Hematopoietic multipotent progenitor cell treated with erythropoietin and hydrocortisone succinate and interleukin-3 and kit ligand, for 6 days (in vitro differentiated cells): ENCODE results near the gene RGSL1.
"Not testable (repeated sequence)": the region's sequence is repeated elsewhere in the genome, so short reads cannot be mapped to it uniquely, and the experiment has no call there.

Source experiments
- DNase-seq: peaks from one replicate; pipeline ENCODE4 v3.0.0-alpha.2; 2015

Gene RGSL1

DNA sequence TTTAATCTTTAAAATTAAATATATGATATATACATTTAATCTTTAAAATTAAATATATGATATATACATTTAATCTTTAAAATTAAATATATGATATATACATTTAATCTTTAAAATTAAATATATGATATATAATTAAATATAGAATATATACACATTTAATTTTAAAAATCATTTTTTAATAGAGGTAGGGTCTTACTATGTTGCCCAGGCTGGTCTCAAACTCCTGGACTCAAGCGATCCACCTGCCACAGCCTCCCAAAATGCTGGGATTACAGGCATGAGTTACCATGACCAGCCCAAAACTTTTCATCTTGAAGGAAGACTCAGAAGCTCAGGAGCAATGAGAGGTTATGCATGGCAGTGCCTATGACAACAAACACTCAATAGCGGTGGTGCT lies 2.8 kb upstream of the RGSL1 start:
- not testable (repeated sequence) for DNase-seq

DNA sequence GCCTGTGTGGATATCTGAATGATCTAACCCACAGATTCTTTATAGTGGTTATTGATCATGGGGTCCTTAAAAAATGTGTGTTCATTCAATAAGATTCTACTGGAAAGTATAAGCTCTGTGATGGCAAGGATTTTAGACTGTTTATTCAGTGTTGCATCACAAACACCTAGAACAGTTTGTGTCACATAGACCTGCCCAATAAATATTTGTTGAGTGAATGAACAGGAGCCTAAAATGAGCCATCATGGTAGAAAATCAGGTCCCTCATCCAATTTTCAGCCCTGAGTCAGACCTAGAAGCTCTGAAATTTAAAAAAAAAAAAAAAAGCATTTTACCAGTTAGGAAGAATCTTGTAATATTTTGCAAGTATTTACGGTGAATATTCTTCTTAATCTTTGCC lies 2.3 kb upstream of the RGSL1 start:
- DNase-seq = no peak

DNA sequence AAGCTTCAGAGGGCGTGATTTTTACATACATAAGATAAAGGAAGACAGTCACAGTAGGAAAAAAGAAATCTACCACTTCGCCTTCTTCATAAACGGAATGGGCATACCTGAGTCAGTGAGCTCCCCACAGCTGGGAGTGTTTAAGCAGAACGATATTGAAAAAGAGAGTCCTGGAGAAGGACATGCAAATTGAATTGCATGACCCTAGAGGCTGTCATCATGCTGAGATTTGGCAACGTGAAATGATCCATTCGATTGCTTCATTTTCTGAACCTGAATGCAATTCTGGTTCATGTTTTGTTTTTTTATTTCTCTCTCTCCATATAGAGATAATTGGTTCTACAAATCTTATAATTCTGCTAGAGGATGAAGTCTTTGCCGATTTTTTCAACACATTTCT lies 3.7 kb downstream of the RGSL1 start:
- DNase-seq = no peak

DNA sequence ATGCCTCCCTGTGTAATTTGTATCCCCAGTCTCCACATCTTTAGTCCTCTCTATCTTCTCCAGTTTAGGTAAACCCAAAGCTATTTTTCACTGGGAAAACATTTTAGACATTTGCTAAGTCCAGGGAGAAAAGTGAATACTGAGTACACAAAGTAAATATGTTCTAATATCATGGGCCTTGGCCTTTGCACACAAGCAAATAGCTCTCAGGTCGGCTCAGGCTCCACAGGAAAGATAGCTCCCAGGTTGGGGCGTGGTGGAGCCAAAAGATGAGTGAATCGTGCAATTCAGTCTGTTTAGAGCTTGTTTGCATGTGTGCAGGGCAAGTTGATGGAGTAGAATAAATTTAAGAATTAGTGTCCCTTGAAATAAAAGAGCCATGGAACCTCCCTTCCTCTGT lies 7.9 kb downstream of the RGSL1 start:
- DNase-seq = no peak

DNA sequence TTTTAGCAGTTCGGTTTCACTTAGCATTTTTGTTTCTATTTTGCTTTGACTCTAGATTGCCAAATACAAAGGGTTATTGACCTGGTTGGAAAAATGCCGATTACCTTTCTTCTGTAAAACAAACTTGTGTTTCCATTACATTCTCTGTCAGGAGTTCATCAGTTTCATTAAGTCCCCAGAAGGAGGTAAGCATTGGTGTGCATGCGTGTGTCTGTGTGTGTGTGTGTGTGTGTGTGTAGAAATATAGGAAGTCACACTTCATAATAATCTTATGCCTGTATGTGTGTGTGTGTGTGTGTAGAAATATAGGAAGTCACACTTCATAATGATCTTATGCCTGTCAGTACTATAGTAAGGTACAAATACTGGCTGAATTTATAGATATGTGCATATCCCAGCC lies 10.0 kb downstream of the RGSL1 start:
- peak; percentile 21 for DNase-seq

DNA sequence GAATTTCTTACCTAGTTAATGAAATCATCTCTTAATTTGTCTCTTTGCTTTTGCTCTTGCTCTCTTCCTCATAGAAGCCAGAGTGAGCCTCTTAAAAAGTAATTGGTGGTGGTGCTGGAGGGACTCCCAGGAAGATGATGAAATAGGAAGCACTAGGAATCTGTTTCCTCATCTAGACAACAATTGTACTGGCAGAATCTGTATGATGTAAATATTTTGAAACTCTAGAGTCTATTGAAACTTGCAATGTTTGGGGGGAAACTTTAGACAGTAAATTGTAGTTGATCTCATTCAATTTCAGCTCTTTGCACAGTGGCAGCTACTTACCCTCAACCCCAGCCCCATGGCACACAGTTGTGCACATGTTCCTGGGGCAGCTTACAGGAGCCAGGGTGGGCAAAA lies 10.6 kb downstream of the RGSL1 start:
- peak; percentile 33 for DNase-seq

DNA sequence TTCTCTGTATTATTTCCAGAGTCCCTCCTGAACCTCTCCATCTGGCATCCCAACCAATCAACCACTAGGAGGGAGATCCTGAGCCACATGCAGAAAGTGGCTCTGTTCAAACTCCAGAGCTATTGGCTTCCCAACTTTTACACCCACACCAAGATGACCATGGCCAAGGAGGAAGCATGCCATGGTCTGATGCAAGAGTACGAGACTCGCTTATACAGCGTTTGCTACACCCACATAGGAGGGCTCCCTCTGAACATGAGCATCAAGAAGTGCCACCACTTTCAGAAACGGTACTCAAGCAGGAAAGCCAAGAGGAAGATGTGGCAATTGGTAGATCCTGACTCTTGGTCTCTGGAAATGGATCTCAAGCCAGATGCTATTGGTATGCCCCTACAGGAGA lies 23.6 kb downstream of the RGSL1 start:
- no peak for DNase-seq

DNA sequence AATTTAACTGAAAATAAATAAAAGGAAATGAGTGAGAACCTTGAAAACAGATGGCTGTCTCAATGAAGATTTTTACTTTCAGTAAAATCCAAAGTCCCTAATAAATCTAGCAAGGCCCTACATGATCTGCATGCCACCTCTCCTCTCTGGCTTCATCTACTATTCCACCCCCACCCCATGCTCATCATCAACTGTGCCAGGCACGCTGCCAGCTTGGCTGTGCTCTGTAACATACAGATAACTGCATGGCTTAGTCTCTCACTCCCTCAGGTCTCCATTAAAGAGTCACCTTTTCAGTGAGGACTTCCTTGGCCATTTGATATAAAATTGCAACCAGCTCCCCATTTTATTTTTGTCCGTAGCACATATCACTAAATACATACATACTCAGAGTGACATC lies 26.7 kb downstream of the RGSL1 start:
- peak; percentile 91 for DNase-seq

DNA sequence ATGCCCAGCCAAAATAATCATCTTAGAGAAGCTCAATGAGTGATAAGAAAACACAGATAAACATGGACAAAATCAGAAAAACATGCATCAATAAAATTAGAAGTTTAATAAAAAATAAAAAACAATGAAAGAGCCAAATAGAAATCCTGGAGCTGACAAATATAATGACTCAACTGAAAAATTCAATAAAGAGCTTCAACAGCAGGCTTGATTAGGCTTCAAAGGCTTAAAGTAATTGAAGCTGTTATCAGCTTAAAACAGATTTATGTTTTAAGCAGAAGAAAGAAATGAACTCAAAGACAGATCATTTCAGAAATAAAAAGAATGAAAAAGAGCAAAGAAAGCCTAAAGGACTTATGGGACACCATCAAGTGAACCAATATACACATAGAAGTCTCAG lies 28.3 kb downstream of the RGSL1 start:
- DNase-seq = peak; percentile 26

DNA sequence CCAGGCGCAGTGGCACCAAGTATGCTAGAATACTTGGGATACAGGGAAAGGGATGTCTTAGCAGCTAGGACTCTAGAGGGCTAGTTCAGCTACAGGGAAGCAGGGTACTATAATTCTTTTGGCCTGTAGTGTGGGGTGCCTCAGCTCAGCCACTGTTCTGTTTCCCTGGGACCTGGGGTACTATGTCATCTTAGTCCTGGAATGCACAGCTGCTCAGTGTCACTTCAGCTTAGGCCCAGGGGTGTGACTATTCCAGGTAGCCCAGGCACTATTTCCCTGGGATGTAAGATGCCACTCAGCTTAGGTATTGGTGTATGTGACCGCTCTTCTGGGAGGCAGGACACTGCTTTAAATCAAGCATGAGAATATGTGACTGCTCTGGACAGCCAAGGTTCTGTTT lies 34.1 kb downstream of the RGSL1 start:
- DNase-seq = no peak

DNA sequence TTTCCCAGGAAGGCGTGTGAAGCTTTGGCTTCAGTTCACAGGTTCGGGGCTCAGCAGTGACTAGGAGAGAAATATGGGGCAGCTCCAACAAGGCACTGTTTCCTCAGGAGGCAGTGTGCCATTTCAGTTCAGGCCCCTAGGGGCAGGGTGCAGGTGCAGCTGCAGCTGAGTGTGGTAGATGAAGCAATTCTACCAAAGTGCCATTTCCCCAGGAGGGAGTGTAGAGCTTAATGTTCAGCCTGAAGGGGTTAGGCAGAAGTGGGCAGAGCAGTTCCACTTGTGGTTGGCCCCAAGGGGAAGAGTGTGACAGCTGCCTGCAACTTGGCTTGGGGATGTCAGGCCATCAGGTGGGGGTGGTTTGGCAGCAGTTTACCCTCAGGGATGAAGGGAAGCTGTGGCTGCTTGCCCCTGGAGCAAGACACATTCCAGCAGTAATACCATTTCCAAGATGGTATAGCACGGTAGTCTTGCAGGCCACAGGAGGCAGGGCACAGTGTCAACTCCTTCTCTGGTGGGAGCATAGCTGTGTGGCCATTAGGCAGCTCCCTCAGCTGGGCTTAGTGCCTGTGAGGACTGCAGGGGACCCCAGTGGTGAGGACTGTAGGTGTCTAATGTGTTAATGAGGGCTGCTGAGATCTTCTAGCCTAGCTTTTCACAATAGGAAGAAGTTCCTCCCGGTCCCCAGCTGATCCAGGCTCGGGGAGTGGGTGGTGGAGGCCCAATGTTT lies 34.7 kb downstream of the RGSL1 start:
- peak; percentile 81 for DNase-seq

DNA sequence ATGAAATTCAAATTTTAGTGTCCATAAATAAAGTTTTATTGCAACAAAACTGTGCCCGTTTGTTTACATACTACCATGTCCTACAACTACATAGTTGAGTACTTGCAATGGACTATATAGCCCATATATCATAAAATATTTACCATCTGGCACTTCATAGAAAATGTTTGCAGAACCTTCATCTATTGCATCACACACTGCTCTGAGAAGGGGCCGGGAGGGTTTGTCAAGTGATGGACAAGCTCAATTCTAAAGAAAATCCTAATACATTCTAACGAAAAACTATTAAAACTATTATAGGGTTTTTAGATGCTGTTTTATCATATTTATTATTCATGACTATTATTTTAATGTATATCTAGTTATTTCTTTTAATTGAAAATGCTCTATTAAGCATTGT lies 35.9 kb downstream of the RGSL1 start:
- peak; percentile 6 for DNase-seq

DNA sequence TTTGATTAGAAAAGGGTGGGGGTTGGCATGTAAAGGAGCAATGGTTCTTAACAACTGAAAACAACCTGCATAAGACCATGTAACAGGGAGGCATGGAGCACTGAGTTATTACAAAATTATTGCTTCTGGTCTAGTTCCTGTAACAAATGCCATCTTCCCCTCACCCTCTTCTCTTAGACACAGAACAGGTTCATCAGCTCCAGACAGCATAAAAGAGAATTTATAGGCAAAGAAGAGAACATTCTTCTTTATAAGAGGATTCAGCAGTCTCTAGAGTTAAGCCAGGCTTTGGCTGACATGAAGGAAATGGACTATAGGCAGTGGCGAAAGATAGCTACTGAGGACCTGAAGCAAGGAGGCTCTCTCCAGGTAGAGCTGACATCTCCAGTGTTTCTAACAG lies 38.9 kb downstream of the RGSL1 start:
- DNase-seq = no peak

DNA sequence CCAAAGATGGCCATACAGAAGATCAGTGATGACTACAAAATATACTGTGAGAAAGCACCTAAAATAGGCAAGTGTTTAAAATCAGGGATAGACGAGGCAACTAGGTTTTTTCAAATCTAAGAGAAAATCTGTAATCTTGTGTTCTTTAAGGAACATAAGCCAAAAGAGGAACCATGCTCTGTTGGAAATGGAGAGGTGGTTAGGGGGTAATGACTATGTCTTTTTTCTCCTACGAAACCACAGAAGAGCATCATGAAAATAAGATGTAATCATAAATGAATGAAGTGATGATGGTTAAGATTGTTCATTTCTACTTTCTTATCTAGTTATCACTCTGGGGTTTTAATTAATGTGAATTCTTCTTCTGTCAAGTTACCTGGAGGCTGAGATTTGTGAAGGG lies 43.1 kb downstream of the RGSL1 start:
- peak; percentile 63 for DNase-seq

DNA sequence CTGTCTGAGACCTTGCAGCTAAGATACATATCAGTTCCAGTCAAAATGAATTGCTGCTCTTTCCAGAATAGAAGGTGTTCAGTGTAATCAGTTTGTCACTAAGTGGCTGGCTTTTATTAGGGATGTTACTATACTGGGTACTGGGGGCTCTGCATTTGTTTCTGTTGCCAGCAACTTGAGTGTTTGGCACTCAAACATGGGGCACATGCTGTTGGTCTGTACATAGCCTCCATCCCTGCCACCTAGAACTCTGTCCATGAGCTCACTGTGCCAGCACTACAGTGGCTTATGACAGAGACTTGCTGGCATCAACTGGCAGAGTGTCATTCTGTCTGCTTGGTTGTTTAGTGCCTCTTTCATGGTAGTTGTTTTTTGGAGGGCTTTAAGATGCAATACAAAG lies 45.1 kb downstream of the RGSL1 start:
- no peak for DNase-seq

DNA sequence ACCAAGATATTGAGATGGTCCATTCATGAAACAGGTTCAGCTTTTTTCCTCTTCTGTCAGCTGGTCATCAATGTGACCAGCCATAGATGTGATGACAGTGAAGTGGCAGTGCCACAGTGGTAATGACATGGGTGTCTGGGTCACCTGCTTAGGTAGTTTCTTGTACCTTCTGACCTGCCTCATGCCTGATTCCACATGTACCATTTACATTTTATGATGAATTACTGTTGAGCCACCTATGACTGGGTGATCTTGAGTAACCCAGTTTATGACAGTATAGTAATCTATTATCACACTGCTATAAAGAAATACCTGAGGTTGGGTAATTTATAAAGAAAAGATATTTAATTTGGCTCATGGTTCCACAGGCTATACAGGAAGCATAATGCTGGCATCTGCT lies 45.7 kb downstream of the RGSL1 start:
- DNase-seq = no peak

DNA sequence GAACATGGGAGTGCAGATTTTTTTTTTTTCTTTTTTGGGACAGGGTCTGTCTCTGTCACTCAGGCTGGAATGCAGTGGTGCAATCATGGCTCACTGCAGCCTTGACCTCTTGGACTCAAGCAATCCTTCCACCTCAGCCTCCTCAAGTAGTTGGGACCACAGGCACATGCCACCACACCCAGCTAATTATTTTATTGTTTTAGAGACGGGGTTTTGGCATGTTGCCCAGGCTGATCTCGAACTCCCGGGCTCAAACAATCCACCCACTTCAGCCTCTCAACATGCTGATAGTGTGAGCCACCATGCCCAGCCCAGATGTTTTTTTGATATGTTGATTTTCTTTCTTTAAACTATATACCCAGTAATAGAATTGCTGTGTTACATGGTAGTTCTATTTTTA lies 57.7 kb downstream of the RGSL1 start:
- DNase-seq = peak; percentile 81

DNA sequence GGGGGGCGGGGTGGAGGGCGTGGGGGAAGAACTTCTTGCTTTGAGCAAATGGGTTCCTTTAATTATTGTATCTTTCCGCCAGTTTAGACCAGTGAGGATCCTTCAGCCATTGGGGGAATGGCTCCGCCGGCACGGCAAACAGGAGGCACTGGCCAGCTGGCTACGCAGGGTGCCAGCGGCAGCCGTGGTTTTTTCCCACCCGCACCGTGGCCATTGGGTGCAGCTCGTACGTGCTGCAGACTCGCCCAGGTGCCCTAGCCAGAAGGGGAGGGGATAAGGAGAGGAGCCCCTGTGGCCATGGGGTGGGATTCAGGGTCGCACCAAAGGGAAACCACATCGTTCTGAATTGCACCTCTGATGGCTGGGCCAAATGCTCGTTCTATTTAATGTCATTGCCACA lies 65.6 kb downstream of the RGSL1 start:
- no peak for DNase-seq

DNA sequence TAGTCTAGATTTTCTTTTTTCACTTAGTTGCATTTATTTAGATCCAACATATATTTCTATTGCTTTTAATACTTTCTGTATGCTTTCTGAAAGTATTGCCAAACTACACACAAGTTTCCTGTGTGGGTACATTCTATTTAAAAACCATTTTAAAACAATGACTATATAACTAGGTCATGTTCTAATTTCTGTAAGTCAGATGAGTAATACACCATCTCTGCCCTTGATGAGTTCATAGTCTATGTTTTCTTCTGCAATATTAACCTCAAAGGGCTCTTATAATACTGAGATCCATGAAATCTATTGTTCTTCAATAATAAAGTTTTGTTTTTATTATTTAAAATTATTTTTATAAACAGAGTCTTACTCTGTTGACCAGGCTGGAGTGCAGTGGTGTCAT lies 70.8 kb downstream of the RGSL1 start:
- no peak for DNase-seq

DNA sequence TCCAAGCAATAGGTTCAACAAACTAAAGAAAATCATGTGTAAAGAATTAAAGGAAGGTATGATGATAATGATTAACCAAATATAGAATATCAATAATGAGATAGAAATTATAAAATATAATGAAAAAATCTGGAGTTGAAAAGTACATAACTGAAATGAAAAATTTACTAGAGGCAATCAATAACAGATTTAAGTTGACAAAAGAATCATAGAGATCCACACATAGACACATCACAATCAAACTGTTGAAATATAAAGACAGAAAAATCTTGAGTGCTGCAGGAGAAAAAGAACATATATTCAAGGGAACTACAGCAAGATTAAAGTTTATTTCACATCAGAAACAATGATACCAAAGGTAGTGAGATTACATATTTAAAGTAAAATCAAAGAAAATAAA lies 75.4 kb downstream of the RGSL1 start:
- DNase-seq = no peak

DNA sequence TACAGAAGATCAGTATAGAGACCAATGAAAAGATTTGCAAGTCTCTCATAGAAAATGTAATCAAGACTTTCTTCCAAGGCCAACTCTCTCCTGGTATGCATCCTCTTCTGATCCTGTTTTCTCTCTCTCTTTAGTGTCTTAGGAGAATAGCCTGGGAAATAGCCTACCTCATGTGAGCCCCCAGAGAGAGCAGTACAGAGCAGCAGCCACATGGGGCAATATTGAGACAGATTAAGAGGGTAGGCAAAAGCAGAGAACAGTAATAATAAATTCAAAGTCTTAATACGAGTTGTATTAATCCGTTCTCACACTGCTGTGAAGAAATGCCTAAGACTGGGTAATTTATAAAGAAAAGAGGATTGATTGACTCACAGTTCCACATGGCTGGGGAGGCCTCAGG lies 77.7 kb downstream of the RGSL1 start:
- DNase-seq = no peak

DNA sequence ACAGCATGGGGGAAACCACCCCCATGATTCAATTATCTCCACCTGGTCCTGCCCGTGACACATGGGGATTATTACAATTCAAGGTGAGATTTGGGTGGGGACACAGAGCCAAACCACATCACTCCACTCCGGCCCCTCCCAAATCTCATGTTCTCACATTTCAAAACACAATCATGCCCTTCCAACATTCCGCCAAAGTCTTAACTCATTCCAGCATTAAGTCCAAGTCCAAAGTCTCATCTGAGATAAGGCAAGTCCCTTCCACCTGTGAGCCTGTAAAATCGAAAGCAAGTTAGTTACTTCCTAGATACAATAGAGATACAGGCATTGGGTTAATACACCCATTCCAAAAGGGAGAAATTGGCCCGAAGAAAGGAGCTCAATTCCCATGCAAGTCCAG lies 78.3 kb downstream of the RGSL1 start:
- not testable (repeated sequence) for DNase-seq

DNA sequence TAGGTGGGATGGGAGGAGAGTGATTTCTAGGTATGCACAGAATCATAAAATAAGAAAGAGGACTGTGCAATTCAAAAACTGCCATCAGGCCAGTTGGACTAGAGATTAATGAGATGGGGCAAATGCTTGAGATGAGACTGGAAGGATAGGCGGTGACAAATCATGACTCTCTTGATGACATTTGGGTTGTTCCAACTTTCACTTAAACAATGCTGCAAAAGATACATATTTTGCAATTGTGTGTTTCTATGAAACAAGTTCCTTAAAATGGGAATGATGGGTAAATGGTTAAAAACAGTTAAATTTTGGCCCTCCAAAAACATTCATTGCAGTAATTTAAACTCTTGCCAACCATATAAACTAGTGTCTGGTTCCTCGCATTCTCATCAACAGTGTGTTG lies 84.0 kb downstream of the RGSL1 start:
- DNase-seq = no peak

DNA sequence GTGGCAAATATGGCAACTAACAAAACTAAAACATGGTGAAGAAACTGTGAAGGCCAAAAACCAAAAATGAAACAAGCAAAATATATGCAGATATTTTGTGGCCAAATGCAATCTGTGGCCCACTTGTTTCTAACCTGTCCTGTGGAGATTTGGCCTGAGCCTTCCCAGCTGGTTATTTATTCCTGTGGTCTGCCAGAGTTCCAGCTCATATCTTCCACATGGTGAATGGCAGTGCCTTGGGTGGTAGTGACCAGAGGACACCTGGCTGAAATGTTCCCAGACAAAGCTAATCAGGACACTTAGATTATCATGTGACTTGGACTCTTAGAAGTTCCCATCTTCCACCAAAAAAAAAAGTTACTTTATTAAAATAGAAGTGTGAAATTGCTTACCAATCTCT lies 99.4 kb downstream of the RGSL1 start:
- DNase-seq = no peak

DNA sequence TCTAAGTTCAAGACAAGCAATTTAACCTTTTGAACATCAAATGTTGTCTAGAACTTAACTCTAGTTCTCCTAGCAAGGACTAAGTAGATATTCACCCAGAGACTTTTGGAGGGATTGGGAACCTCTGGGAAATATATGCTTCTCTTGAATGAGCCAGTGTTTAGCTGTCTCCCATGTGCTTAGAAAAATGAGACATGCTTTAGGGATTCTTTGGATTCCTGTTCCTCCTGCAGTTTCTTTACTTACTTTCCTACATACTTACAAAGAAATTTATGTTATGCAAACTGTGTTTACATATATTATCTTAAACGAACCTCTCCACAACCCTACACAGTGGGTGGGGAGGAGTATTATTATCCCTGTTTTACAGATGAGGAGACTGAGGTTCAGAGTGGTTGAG lies 99.9 kb downstream of the RGSL1 start:
- DNase-seq = no peak

DNA sequence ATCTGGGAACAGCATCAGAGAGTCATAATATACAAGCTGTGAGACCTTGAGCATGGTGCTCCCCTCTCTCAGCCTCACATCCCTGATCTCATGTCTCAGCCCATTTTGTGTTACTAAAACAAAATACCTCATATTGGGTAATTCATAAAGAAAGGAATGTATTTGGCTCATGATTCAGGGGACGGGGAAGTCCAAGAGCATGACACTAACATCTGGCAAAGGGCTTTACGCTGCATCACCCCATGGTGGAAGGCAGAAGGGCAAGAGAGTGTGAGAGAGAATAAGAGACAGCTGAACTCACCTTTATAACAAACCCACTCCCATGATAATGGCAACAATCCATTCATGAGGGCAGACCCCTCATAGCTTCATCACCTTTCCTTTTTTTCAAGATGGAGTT lies 102.6 kb downstream of the RGSL1 start:
- DNase-seq = no peak
